HG03460 (cell line): ENCODE measurements around the gene SLC7A11.

Experiments used
- ATAC-seq: cut with Tn5 transposase; IDR thresholded peaks from one replicate; pipeline ENCODE4 v1.9.1; 2021; ENCODE audit not compliant: unreplicated experiment

SLC7A11 gene

DNA sequence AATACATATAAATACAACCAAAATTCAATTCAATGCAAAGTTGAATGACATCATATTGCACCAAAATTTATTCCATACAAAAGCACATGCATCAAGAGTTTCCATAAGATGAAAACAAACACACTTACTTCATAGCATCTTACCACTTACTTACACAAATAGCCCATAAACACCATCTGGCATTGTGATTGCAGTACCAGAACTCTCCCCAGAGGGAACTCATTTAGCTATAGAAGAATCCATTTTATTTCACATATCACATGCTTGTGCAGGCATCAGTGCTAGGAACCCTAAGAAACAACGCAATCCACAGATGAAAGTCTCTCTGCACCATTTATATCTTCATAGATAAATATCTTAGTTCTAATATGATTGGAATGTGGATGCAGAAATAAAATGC lies 77.9 kb downstream of the SLC7A11 start:
- ATAC-seq = no peak

DNA sequence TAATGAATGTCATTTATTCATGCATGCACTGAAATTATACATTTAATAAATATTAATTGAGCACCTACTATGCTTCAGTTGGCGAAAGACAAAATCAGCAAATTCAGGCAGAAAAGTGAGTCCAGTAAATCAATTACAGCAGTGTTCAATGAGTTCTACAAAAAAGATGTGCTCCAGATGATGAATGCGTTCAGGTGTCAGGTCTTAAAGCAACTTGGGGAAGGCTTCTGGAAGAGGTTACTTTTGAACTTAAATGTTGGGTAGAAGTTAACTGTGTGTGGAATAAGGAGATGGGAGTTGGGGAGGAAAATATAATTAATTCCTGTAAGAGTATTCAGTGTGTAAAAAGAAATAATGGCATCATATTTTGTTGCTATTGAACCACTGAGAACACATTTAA lies 79.0 kb downstream of the SLC7A11 start:
- no peak for ATAC-seq

DNA sequence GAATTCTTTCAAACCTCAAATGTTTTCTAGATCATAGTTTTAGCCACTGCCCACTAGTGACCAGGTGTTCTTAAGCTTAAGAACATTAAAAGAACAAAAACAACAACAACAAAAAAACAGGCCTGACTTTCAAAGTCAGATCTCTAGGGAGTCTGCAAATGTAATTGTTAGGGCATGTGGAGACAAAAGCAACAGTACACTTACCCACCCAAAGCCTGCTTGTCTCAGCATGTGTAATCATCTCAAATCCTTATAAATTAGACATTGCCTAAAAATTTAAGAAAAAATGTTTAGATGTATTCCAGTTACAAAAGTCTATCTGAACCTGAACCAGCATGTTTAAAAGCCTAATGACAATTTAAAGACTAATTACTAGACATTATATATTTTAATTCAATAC lies 79.9 kb downstream of the SLC7A11 start:
- ATAC-seq = no peak

DNA sequence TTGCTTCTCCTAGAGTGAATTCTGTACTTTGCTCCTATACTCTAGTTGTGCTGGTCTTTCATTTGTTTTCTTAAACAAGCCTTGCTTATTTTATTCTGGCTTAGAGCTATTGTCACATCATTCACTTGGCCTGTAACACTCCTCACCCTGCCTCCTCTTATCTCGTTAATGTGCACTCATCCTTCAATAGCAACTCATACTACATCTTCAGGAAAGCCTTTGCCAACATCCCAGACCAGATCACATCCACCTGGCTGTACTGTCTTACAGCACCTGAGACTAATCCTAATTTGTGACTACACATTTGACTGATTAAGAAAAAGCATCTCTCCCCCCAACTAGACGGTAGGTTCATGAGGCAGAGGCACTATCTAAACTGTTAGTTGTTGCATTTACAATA lies 80.8 kb downstream of the SLC7A11 start:
- ATAC-seq = no peak

DNA sequence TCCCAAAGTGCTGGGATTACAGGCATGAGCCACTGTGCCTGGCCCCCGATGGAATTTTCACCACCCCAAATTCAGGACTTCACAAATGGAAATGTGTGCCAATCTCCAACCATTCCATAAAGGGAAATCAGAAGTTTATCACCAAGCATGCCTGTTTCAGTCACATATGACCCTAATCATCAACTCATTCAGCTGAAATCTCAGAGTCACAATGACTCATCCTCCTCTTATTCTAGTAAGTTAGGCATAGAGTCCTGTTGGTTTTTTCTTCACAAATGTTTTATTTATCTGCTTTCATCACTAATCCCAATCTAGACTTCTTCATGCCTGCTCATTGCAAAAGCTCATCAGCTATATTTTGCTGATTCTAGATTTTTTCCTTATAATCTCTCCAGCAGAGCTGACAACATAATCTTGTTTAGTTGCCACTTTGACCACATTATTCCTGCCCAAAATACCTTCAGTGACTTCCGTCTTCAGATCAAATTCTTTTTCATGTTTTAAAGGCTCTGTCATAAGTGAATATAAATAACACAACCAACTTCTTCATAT lies 83.3 kb downstream of the SLC7A11 start:
- no peak for ATAC-seq

DNA sequence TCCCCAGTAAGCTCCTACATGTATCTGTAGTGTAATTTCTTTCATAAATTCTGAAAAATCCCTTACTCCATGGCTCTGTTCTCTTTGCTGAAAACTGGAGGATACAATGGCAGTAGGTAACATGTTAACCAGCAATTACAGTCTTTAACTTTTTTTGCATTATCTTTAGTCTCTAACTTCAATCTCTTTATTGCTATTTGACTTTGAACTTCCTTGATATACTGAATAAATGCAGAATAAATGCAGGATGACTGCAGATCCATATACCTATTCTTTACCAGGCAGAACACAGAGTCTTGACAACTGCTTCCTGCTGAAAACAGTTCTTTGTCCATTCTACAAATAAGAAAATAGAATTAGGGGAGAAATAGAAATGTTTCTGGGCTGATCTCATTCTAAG lies 101.3 kb downstream of the SLC7A11 start:
- no peak for ATAC-seq

DNA sequence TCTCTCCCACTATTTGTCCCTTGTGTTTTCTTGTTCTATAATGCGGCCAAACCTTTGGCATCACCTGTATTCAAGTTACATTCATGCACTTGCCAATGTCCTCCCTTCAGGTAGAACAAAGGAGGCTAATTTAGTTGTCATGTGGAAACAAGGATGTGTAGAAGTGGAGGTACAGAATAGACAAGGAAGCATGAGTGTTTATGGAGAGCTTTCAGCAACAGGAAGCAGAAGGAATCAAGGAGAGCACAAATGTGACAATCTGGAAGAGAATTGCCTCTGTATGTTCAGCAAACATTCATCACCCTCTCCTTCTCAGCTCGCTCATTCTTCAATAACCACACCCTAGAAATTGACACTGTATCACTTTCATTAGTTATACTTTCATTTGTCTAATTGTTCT lies 103.4 kb downstream of the SLC7A11 start:
- no peak for ATAC-seq

DNA sequence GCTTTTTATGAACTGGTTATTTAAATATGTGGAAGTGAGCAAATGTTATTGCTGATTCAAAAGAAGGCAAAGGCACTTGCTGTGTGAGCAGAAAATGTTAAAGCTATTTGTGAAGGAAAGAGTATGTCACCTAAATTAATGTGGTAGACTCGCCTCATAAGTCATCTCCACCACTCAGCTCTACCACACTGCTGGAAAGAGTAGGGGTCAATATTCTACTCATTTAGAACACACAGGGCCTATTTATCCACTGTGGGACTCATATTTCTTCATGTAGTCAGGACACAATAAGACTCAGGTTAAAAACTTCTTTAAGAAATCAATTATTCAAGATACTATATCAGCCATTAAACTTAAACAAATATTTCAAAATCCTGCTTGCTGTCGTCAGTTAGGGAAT lies 106.5 kb downstream of the SLC7A11 start:
- no peak for ATAC-seq

DNA sequence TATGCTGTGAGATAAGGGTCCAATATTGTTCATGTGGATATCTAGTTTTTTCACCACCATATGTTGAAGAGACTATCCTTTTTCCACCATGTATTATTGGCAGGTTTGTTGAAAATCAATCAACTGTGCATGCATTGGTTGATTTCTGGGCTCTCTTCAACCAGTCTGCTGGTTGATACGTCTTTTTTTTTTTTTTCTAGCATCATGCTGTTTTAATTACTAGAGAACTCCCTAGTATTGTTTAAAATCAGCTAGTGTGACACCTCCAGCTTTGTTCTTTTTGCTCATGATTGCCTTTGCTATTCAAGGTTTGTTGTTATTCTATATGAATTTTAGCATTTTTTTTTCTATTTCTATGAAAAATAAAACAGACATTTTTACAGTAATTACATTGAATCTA lies 123.9 kb downstream of the SLC7A11 start:
- no peak for ATAC-seq

DNA sequence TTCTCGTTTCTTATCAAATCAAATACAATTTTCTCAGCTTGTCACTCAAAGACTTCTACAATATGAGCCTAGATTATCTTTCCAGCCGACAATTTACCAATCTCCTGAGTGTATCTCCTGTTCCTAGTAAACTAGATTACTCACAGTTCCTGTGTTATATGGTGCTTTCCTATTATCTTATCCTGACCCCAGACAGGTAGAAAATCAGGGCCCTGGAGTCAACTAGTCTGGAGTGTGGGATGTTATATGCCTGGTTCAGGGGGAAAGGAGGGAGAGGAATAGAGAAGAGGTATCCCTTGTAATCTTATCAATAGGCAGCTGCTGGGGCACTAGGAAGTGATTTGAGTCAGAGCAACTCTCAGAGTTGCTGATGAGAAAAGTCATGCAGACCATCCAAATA lies 127.1 kb downstream of the SLC7A11 start:
- no peak for ATAC-seq

DNA sequence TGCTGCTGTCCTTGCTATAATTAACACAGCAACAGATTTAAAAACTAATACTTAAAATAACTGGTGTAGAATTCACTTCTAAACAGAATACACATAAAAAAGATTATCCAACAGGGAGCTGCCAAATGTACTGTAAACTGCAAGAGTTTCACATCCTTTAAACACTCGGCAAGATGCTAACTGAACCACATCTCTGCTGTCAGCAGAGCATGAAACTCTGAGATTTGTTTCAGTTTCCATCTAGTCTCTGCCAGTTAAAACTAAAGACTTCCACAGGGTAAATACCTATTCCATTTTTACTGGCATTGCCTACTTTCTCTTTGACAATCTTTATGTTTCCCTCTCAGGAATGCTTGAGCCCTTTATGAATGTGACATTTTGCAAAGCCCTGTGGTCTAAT lies 127.7 kb downstream of the SLC7A11 start:
- peak; percentile 98 for ATAC-seq
